SK-N-SH (cell line): Measurements from ENCODE around the gene LMO7. TPM values are rescaled to one million over a fixed set of nuclear protein-coding genes. Genes with fewer than 3 reads are reported as not detected.

Experiments
- CTCF ChIA-PET: fragments of 300-600, 350-600 bp; formaldehyde crosslinking; extraction: SDS; loops from one replicate; lab custom pipeline; 2021; lab: Yijun Ruan, JAX
- POLR2A ChIA-PET: fragments of 350-600 bp; sonication (Branson Sonifier 250); formaldehyde crosslinking; extraction: SDS; loops from one replicate; lab custom pipeline; 2020; ENCODE audit warnings: antibody characterized with exemption, inconsistent platforms; lab: Yijun Ruan, JAX
- DNase-seq: peaks from one replicate; pipeline ENCODE4 v3.0.0; 2012
- H2AFZ ChIP-seq: fragments of 200-600 bp; sonication (generic); 2 replicates; pipeline ENCODE4 v1.8.1; 2016; ENCODE audit warnings: antibody characterized with exemption, mild to moderate bottlenecking, low read depth
- H3F3A ChIP-seq: fragments of 200-600 bp; sonication (generic); replicated peaks from 2 replicates; pipeline ENCODE3; 2016; ENCODE audit warnings: antibody characterized with exemption, mild to moderate bottlenecking; ENCODE audit not compliant: insufficient read depth
- H3K27ac ChIP-seq, 2 experiments: fragments of 200-500 bp in 1 of 2; fragments of 200-600 bp in 1 of 2; sonication (Bioruptor generic) in 1 of 2; sonication (generic), shearing (Covaris generic) in 1 of 2; 2 replicates each; pipeline versions ENCODE4 v1.5.1 to v1.6.1; 2014 to 2016; ENCODE audit warnings: low read depth in 2 of 2, inconsistent platforms in 1 of 2, low read length in 1 of 2, mild to moderate bottlenecking in 1 of 2, mixed read lengths in 1 of 2
- H3K27me3 ChIP-seq: fragments of 200-600 bp; sonication (generic), shearing (Covaris generic); 2 replicates; pipeline ENCODE4 v1.6.1; 2016; ENCODE audit warnings: mixed run types; ENCODE audit not compliant: insufficient read depth
- H3K36me3 ChIP-seq, 2 experiments: fragments of 200-500 bp in 1 of 2; fragments of 200-600 bp in 1 of 2; sonication (Bioruptor generic) in 1 of 2; sonication (generic) in 1 of 2; replicated peaks in 1 of 2; 2 replicates each; pipeline versions ENCODE3 to v1.5.1; 2014 to 2016; ENCODE audit warnings: low read length in 1 of 2, mild to moderate bottlenecking in 1 of 2; ENCODE audit not compliant: insufficient read depth in 2 of 2, control insufficient read depth in 1 of 2
- H3K4me1 ChIP-seq, 2 experiments: fragments of 200-500 bp in 1 of 2; fragments of 200-600 bp in 1 of 2; sonication (Bioruptor generic) in 1 of 2; sonication (generic), shearing (Covaris generic) in 1 of 2; 2 replicates each; pipeline versions ENCODE4 v1.5.1 to v1.6.1; 2014 to 2016; ENCODE audit warnings: low read depth in 1 of 2, low read length in 1 of 2, mixed run types in 1 of 2; ENCODE audit not compliant: insufficient read depth in 2 of 2, control insufficient read depth in 1 of 2
- H3K4me2 ChIP-seq: fragments of 200-600 bp; sonication (generic), shearing (Covaris generic); 2 replicates; pipeline ENCODE4 v1.6.1; 2017; ENCODE audit warnings: mixed run types
- H3K4me3 ChIP-seq, 2 experiments: fragments of 200-500 bp in 1 of 2; fragments of 200-600 bp in 1 of 2; sonication (Bioruptor generic) in 1 of 2; sonication (generic), shearing (Covaris generic) in 1 of 2; 2 replicates each; pipeline versions ENCODE4 v1.5.1 to v1.8.1; 2014 to 2016; ENCODE audit warnings: low read depth in 2 of 2, inconsistent platforms in 1 of 2, low read length in 1 of 2, mild to moderate bottlenecking in 1 of 2, mixed read lengths in 1 of 2, moderate library complexity in 1 of 2
- H3K79me2 ChIP-seq: fragments of 200-600 bp; sonication (generic); 2 replicates; pipeline ENCODE4 v1.8.1; 2017; ENCODE audit warnings: mild to moderate bottlenecking; ENCODE audit not compliant: insufficient read depth
- H3K9ac ChIP-seq: fragments of 200-600 bp; sonication (generic); 2 replicates; pipeline ENCODE4 v1.6.1; 2017; ENCODE audit warnings: mixed run types
- H3K9me2 ChIP-seq: fragments of 200-600 bp; sonication (generic); 2 replicates; pipeline ENCODE4 v1.6.1; 2017; ENCODE audit warnings: mixed run types
- H3K9me3 ChIP-seq: fragments of 200-600 bp; sonication (generic); 2 replicates; pipeline ENCODE4 v1.6.1; 2017; ENCODE audit warnings: mixed run types, mild to moderate bottlenecking, moderate library complexity
- H4K20me1 ChIP-seq: fragments of 200-600 bp; sonication (generic); 2 replicates; pipeline ENCODE4 v1.6.1; 2017; ENCODE audit warnings: mild to moderate bottlenecking, mixed run types; ENCODE audit not compliant: insufficient read depth
- EZH2phosphoT487 ChIP-seq: fragments of 200-600 bp; sonication (generic); IDR thresholded peaks from 2 replicates; pipeline ENCODE4 v1.6.1; 2017; ENCODE audit warnings: low read depth, mixed run types, mild to moderate bottlenecking, antibody characterized with exemption, moderate library complexity, borderline replicate concordance
- FOXM1 ChIP-seq: IDR thresholded peaks from 2 replicates; pipeline ENCODE4 v1.4.0; 2012; ENCODE audit warnings: low read depth, mild to moderate bottlenecking
- IRF3 ChIP-seq: fragments of 150-350 bp; IDR thresholded peaks from 2 replicates; pipeline ENCODE4 v1.6.1; 2016; ENCODE audit warnings: mild to moderate bottlenecking, low read depth, low read length
- JUND ChIP-seq: IDR thresholded peaks from 2 replicates; pipeline ENCODE4 v1.4.0; 2012
- MAX ChIP-seq: IDR thresholded peaks from 2 replicates; pipeline ENCODE4 v1.4.0; 2012; ENCODE audit warnings: low read depth
- NFIC ChIP-seq: IDR thresholded peaks from 2 replicates; pipeline ENCODE4 v1.4.0; 2012; ENCODE audit warnings: borderline replicate concordance
- NRF1 ChIP-seq: IDR thresholded peaks from 2 replicates; pipeline ENCODE4 v1.6.1; 2012; ENCODE audit warnings: low read depth, mild to moderate bottlenecking, low read length
- POLR2AphosphoS5 ChIP-seq: IDR thresholded peaks from 2 replicates; pipeline ENCODE4 v1.6.1; 2012; ENCODE audit warnings: low read depth, low read length
- TAF1 ChIP-seq: IDR thresholded peaks from 2 replicates; pipeline ENCODE4 v1.6.1; 2012; ENCODE audit warnings: low read depth, mild to moderate bottlenecking, low read length, moderate library complexity, borderline replicate concordance
- TEAD4 ChIP-seq: IDR thresholded peaks from 2 replicates; pipeline ENCODE4 v1.4.0; 2012; ENCODE audit warnings: mild to moderate bottlenecking, borderline replicate concordance; ENCODE audit not compliant: insufficient read depth
- USF2 ChIP-seq: fragments of 150-350 bp; IDR thresholded peaks from 2 replicates; pipeline ENCODE4 v1.6.1; 2017; ENCODE audit warnings: antibody characterized with exemption, low read length, low read depth, borderline replicate concordance
- YY1 ChIP-seq: IDR thresholded peaks from 2 replicates; pipeline ENCODE4 v1.4.0; 2012; ENCODE audit warnings: low read depth, mild to moderate bottlenecking
- WGBS: methylation state at CpG from one replicate; pipeline ENCODE4 v1.1.6; 2017; ENCODE audit warnings: low lambda C conversion rate; 5-methylcytosine and 5-hydroxymethylcytosine counted together
- polyA plus RNA-seq, 3 experiments: library from polyadenylated mRNA; depleted of rRNA; stranded (reverse); fragments of >200 nt; gene quantifications; 2 replicates each; pipeline ENCODE4 v1.2.3, GENCODE V29; 2012
- TF ChIP-seq, protein P1 (sequence below): fragments of 200-600 bp; sonication (generic); IDR thresholded peaks from 2 replicates; pipeline ENCODE4 v1.6.1; 2017; ENCODE audit warnings: antibody characterized with exemption, mild to moderate bottlenecking, moderate library complexity
- TF ChIP-seq, protein P2 (sequence below): IDR thresholded peaks from 2 replicates; pipeline ENCODE4 v1.6.1; 2012; ENCODE audit warnings: mild to moderate bottlenecking, low read depth, low read length, moderate library complexity

Gene LMO7
- polyA plus RNA-seq, 1 of the 3 experiments (the other 2 are of a cell fraction): 83.6 TPM

DNA sequence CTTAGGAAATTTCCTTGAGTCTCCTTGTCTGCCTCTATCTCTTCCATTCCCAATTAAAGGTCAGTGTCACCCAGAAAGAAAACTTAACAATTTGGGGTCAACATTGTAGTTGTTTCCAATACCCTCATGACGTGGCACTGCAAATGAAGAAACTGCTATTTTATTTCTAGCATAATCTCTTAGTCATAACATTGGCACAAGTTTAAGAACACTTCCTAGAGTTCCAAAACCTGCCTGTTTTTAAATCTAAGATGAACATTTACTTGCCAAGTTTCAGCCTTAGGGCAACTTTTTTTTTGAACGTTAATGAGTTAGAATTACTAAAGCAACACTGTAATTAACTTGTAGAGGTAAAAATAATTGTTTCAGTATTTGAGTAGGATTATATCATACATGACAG is 108.0 kb downstream of the LMO7 start:
- POLR2A ChIA-PET: no interaction called here
- Histone ChIP-seq H3K79me2 (peaks cover 100% of the 10 kb centered on the region), H3K9me3 (no peaks in the 10 kb centered on the region), H3K27me3 (no peaks in the 10 kb centered on the region), H3K36me3 (peaks cover 0 to 43% of the 10 kb centered on the region in 2 experiments), H4K20me1 (peaks cover 82% of the 10 kb centered on the region), H3K4me3 (no peak overlapping the region), H3K9ac (no peak overlapping the region), H2AFZ (no peak overlapping the region), H3F3A (peaks cover 76% of the 10 kb centered on the region), H3K4me2 (no peak overlapping the region), H3K4me1 (peaks cover 0 to 9% of the 10 kb centered on the region in 2 experiments; a peak in 1 of 4 replicates), H3K27ac (no peak overlapping the region), H3K9me2 (no peaks in the 10 kb centered on the region)
- CTCF ChIA-PET: no interaction called here
- DNase-seq: no peak
- 99% methylated on average over 2 of the region's 2 CpGs for WGBS
- TF ChIP-seq YY1 (no peak), TEAD4 (no peak), FOXM1 (no peak), NRF1 (no peak), EZH2phosphoT487 (no peak), POLR2AphosphoS5 (no peak), JUND (no peak)

DNA sequence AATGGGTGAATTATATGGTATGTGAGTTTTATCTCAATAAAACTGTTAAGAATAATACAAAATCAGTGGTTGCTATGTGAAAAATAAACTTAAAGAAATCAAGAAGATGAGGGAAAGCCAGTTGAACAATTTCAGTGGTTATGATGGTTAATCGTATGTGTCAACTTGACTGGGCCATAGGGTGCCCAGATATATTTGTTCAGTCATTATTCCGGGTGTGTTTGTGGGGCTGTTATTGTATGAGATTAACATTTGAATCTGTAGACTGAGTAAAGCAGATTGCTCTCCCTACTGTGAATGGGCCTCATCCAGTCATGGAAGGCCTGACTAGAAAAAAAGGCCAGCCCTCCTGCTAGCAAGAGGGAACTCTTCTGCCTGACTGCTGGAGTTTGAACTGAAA is 109.3 kb downstream of the LMO7 start:
- no peak for DNase-seq
- peaks cover 81% of the 10 kb centered on the region for H3F3A ChIP-seq
- 92% methylated on average over 2 of the region's 2 CpGs for WGBS
- no peaks in the 10 kb centered on the region for H3K27me3 ChIP-seq
- POLR2A ChIA-PET: no interaction called here
- H2AFZ ChIP-seq: no peak overlapping the region
- CTCF ChIA-PET: no interaction called here
- H3K4me1 ChIP-seq: peaks cover 0 to 3% of the 10 kb centered on the region in 2 experiments; a peak in 1 of 4 replicates
- TF ChIP-seq NFIC: no peak
- no peak for TF ChIP-seq TAF1
- no peak for TF ChIP-seq IRF3
- TF ChIP-seq, protein P1, sequence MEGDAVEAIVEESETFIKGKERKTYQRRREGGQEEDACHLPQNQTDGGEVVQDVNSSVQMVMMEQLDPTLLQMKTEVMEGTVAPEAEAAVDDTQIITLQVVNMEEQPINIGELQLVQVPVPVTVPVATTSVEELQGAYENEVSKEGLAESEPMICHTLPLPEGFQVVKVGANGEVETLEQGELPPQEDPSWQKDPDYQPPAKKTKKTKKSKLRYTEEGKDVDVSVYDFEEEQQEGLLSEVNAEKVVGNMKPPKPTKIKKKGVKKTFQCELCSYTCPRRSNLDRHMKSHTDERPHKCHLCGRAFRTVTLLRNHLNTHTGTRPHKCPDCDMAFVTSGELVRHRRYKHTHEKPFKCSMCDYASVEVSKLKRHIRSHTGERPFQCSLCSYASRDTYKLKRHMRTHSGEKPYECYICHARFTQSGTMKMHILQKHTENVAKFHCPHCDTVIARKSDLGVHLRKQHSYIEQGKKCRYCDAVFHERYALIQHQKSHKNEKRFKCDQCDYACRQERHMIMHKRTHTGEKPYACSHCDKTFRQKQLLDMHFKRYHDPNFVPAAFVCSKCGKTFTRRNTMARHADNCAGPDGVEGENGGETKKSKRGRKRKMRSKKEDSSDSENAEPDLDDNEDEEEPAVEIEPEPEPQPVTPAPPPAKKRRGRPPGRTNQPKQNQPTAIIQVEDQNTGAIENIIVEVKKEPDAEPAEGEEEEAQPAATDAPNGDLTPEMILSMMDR: no peak
- TF ChIP-seq MAX: no peak
- TF ChIP-seq, protein P2, sequence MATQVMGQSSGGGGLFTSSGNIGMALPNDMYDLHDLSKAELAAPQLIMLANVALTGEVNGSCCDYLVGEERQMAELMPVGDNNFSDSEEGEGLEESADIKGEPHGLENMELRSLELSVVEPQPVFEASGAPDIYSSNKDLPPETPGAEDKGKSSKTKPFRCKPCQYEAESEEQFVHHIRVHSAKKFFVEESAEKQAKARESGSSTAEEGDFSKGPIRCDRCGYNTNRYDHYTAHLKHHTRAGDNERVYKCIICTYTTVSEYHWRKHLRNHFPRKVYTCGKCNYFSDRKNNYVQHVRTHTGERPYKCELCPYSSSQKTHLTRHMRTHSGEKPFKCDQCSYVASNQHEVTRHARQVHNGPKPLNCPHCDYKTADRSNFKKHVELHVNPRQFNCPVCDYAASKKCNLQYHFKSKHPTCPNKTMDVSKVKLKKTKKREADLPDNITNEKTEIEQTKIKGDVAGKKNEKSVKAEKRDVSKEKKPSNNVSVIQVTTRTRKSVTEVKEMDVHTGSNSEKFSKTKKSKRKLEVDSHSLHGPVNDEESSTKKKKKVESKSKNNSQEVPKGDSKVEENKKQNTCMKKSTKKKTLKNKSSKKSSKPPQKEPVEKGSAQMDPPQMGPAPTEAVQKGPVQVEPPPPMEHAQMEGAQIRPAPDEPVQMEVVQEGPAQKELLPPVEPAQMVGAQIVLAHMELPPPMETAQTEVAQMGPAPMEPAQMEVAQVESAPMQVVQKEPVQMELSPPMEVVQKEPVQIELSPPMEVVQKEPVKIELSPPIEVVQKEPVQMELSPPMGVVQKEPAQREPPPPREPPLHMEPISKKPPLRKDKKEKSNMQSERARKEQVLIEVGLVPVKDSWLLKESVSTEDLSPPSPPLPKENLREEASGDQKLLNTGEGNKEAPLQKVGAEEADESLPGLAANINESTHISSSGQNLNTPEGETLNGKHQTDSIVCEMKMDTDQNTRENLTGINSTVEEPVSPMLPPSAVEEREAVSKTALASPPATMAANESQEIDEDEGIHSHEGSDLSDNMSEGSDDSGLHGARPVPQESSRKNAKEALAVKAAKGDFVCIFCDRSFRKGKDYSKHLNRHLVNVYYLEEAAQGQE: no peak
- TF ChIP-seq USF2: no peak
- peaks cover 0 to 43% of the 10 kb centered on the region in 2 experiments for H3K36me3 ChIP-seq
- peaks cover 82% of the 10 kb centered on the region for H4K20me1 ChIP-seq
- H3K9me3 ChIP-seq: no peaks in the 10 kb centered on the region
- H3K4me3 ChIP-seq: no peak overlapping the region
- peaks cover 100% of the 10 kb centered on the region for H3K79me2 ChIP-seq
- H3K4me2 ChIP-seq: no peak overlapping the region
- no peaks in the 10 kb centered on the region for H3K9me2 ChIP-seq
- no peak overlapping the region; a peak in 1 of 4 replicates for H3K27ac ChIP-seq
- no peak overlapping the region for H3K9ac ChIP-seq
